ENCODE data around the gene DNAH17. TPM values are rescaled to one million over a fixed set of nuclear protein-coding genes. Genes with fewer than 3 reads are reported as not detected.
A peak's percentile ranks its signal among the peaks of the same experiment; 100 is the strongest.

The DNAH17 gene
- total and polyA plus RNA-seq, 2 of the 13 experiments (the other 11 are each of a cell fraction or from before 2014, with no cell fraction given), result 0.86 to 1.6 TPM

- peak; percentile 100 for TF ChIP-seq ZBTB40 (IDR thresholded peaks at IDR 0.05)
- peak; percentile 100 for TF ChIP-seq ZBTB40 (CRISPR knock-in tag; IDR thresholded peaks at IDR 0.05)
- TF ChIP-seq HMG20B (CRISPR knock-in tag; conservative IDR thresholded peaks at IDR 0.05), result no peak
- no peak for TF ChIP-seq KLF12 (CRISPR knock-in tag; IDR thresholded peaks at IDR 0.05; ENCODE audit: borderline replicate concordance)
- TF ChIP-seq RFX5 (IDR thresholded peaks at IDR 0.05; ENCODE audit: low read depth, low read length), result no peak
- peak; percentile 95 for TF ChIP-seq THAP11 (CRISPR knock-in tag; IDR thresholded peaks at IDR 0.05)
- peak; percentile 98 for TF ChIP-seq KMT2A (CRISPR knock-in tag; IDR thresholded peaks at IDR 0.05)
- TF ChIP-seq RCOR2 (CRISPR knock-in tag; IDR thresholded peaks at IDR 0.05), result no peak
- TF ChIP-seq ZNF44 (CRISPR knock-in tag; IDR thresholded peaks at IDR 0.05), result 0 out of 2 replicates have a peak, but pooled peaks have one; percentile 70
- TF ChIP-seq SALL1 (CRISPR knock-in tag; IDR thresholded peaks at IDR 0.05), result peak; percentile 88
- no peak for TF ChIP-seq FOXO4 (CRISPR knock-in tag; conservative IDR thresholded peaks at IDR 0.05)
- TF ChIP-seq ZNF891 (CRISPR knock-in tag; IDR thresholded peaks at IDR 0.05), result no peak; the same call in 1 of the 2 replicates
- TF ChIP-seq ZMYM2 (CRISPR knock-in tag; IDR thresholded peaks at IDR 0.05), result 0 out of 2 replicates have a peak, but pooled peaks have one; percentile 67
- TF ChIP-seq MED13 (CRISPR knock-in tag; IDR thresholded peaks at IDR 0.05), result no peak
- TF ChIP-seq SNAPC5 (CRISPR knock-in tag; IDR thresholded peaks at IDR 0.05; ENCODE audit: borderline replicate concordance), result no peak
- peak; percentile 87; the same call in 1 of the 2 replicates for TF ChIP-seq MXD3 (CRISPR knock-in tag; IDR thresholded peaks at IDR 0.05)
- TF ChIP-seq ZKSCAN5 (CRISPR knock-in tag; IDR thresholded peaks at IDR 0.05), result no peak
- peak; percentile 48; the same call in 1 of the 2 replicates for TF ChIP-seq SAFB2 (CRISPR knock-in tag; IDR thresholded peaks at IDR 0.05; ENCODE audit: borderline replicate concordance, low read depth)
- peak; percentile 49; the same call in 1 of the 2 replicates for TF ChIP-seq WIZ (CRISPR knock-in tag; IDR thresholded peaks at IDR 0.05)
- TF ChIP-seq ZNF549 (CRISPR knock-in tag; IDR thresholded peaks at IDR 0.05), result no peak
Observed at GRCh38 chr17:78378225-78379130, 198.7 kb downstream of the DNAH17 start, which contains the start of gene PGS1 (continued).

Measured in HepG2 (cell line).